ENCODE data around the gene SRRM4.

Gene SRRM4, protein sequence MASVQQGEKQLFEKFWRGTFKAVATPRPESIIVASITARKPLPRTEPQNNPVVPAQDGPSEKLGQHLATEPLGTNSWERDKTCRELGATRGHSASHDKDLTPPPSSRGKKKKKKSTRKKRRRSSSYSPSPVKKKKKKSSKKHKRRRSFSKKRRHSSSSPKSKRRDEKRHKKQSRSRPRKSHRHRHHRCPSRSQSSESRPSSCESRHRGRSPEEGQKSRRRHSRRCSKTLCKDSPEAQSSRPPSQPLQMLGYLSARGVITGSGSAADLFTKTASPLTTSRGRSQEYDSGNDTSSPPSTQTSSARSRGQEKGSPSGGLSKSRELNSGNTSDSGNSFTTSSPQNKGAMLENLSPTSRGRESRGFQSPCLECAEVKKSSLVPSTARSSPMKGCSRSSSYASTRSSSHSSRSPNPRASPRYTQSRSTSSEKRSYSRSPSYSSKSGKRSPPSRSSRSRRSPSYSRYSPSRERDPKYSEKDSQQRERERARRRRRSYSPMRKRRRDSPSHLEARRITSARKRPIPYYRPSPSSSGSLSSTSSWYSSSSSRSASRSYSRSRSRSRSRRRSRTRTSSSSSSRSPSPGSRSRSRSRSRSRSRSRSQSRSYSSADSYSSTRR

DNA sequence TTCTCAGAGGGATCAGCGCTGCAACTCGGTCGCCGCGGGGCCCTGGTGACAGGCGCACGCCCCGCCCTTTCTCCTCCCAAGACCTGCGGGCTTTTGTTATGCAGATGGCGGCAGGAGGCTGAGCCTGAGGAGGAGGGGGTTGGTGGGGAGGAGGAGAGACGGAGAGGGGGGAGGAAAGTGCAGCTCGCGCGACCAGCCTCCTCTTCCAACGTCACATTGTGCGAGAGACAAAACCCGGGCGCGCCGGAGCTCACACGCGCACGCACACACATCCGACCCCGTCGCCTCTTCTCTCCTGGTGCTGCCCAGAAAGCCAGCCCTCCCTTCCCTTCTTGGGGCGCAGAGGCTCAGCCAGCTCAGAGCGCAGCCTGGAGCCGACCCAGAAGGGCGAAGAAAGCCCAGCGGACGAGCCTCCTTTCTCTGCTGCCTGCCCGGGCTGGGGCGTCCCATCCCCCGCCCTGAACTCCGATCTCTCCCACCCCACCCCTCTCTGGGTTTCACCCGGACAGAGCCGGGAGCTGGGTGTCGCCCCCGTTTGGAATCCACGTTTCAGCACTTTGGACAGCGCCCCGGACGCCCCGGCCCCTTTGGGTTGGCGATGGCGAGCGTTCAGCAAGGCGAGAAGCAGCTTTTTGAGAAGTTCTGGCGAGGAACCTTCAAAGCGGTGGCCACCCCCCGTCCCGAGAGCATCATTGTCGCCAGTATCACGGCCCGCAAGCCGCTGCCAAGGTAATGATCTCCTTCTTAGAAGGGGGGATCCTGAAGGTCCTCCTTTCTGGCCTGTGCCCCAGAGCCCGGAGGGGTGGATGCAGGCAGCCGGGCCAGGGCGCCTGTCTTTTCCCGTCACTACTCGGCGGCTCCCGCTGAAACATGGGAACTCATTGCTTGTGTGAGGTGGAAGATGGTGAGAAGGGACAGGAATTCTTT lies at the start of gene SRRM4:
SRRM4 (plus strand) TSS at position 257 of the 927 bp plus-strand sequence; CDS start at position 599, 342 bp downstream.
- in situ Hi-C loops (cut with HindIII; ENCODE audit: low pct_unique_long_range_greater_than_20kb, low sequenced_read_pairs), result no loop called here
- DNase-seq (ENCODE audit: low read depth in 1 of 2, low spot score in 1 of 2), result peak in 1 of 2 experiments; percentile 39
- TF ChIP-seq JUND (IDR thresholded peaks at IDR 0.05; ENCODE audit: low read depth), result no peak

DNA sequence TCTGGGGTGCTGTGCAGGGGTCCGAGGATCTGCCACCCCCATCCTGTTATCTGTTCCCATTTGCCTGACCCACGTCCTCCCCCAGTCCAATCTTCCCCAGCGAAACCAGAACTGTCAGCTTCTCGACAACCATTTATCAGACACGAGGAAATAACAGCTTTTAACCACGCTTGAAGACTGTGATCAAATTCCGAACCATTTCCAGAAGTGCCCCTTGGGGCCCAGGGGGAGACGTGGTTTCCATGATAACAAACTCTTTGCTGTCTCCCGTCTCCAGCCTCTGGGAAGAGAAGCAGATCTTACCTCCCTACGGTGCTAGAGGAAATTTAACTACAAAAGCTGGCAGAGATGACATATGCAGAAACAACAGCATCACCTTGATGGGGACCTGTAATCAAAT lies 35.1 kb upstream of the SRRM4 start:
- no peak for TF ChIP-seq JUND (IDR thresholded peaks at IDR 0.05; ENCODE audit: low read depth)
- in situ Hi-C loops (cut with HindIII; ENCODE audit: low pct_unique_long_range_greater_than_20kb, low sequenced_read_pairs), result no loop called here
- no peak for DNase-seq (ENCODE audit: low read depth in 1 of 2, low spot score in 1 of 2)

DNA sequence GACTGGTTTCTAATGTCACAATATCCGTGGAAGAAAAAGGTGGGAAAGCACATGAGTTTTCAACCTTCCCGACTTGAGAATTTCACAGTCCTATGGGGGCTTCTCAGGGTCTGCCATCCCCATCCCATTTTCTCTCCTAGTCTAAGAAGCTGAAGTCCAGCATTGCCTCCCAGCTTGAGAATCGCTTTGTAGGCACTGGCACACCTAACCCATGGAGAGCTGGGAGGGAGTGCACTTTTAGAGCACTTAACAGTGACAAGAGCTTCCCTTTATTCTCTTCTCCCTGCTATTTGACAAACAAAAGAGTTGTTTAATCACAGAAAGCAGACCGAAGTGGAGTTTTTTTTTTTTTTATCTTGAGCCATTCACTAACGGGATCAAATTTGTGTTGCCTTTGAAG lies 22.8 kb upstream of the SRRM4 start:
- no peak for DNase-seq (ENCODE audit: low read depth in 1 of 2, low spot score in 1 of 2)
- in situ Hi-C loops (cut with HindIII; ENCODE audit: low pct_unique_long_range_greater_than_20kb, low sequenced_read_pairs), result no loop called here

DNA sequence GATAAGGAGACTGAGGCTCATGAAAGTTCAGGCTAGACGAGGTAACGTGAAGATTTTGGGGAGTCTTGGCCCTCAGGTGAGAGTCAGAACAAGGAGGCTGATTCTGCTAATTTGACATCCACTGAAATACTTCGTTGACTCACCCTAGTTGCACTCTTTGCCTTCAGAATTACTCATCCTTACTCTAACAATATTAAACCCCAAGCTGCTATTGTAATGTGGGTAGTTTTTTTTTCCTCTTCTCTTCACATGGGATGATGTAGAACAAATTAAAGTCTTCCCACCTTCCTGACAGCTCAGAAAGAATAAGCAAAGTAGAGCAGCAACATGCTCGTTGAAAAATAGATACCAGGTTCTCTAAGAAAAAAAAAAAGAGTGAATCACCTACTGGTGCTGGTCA lies 22.0 kb upstream of the SRRM4 start:
- in situ Hi-C loops (cut with HindIII; ENCODE audit: low pct_unique_long_range_greater_than_20kb, low sequenced_read_pairs), result no loop called here
- no peak for DNase-seq (ENCODE audit: low read depth in 1 of 2, low spot score in 1 of 2)
- no peak for TF ChIP-seq JUND (IDR thresholded peaks at IDR 0.05; ENCODE audit: low read depth)

More for the DNA sequence above, 22.8 kb upstream of the SRRM4 start:
- TF ChIP-seq JUND (IDR thresholded peaks at IDR 0.05; ENCODE audit: low read depth), result no peak

DNA sequence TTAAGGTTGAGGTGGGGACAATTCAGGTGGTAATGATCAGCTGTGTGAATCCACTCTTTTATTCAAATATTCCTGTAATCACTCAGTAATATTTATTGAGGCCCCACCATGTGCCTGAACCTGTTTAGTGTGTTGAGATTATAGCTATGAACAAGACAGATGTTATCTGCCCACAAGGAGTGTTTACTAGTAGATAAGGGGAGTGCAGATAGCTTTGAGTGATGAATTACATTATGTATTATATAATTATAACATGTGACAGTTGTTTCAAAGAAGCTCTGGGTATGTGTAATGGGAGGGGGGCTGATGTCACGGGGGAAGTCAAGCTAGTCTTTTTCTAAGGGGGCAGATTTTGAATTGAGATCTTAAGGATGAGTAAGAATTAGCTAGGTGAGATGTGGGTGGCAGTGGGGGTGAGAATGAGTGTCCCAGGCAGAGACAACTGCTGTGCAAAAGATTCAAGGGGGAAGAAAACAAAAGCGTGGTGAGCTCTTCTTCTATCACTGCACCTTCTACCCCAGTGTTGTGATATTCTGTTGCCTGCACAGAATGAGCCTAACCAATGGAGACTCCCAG lies 21.3 kb upstream of the SRRM4 start:
- no peak for DNase-seq (ENCODE audit: low read depth in 1 of 2, low spot score in 1 of 2)
- no peak for TF ChIP-seq JUND (IDR thresholded peaks at IDR 0.05; ENCODE audit: low read depth)

DNA sequence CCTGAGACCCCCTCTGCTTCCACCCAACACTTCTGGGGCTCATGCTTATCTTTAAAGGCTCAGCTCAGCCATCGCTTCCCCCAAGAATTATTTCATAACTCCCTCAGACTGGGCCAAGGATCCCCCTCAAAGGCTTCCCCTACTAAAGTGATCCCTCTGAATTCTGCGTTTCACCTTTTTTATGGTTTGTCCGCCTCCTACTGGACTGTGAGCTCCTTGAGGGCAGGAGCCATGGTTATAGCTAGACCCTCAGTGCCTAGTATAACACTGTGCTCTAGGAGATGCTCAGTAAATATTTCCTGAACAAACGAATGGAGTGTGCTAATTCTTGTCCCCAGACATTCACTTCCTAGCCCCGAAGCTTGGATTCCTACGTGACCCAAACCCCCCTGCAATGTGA lies 20.5 kb upstream of the SRRM4 start:
- DNase-seq (ENCODE audit: low read depth in 1 of 2, low spot score in 1 of 2), result no peak
- in situ Hi-C loops (cut with HindIII; ENCODE audit: low pct_unique_long_range_greater_than_20kb, low sequenced_read_pairs), result no loop called here
- no peak for TF ChIP-seq JUND (IDR thresholded peaks at IDR 0.05; ENCODE audit: low read depth)

More for the DNA sequence above, 21.3 kb upstream of the SRRM4 start:
- in situ Hi-C loops (cut with HindIII; ENCODE audit: low pct_unique_long_range_greater_than_20kb, low sequenced_read_pairs), result no loop called here

DNA sequence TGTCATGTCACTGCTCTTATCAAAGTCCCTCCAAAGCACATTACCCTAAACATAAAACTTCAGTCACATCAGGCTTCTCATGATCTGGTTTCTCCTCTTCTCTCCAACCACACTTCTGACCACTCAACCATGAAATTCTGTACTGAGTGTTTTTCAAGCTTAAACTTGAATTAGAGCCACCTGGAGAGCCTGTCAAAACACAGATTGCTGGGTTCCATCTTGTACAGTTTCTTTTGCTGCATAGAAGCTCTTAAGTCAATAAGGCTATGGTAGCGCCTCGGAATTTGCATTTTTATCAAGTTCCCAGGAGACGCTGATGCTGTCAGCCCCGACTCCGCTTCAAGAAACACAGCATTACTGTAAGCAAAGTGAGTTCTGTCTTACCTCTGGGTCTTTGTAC lies 16.4 kb upstream of the SRRM4 start:
- no peak for DNase-seq (ENCODE audit: low read depth in 1 of 2, low spot score in 1 of 2)
- in situ Hi-C loops (cut with HindIII; ENCODE audit: low pct_unique_long_range_greater_than_20kb, low sequenced_read_pairs), result no loop called here
- no peak for TF ChIP-seq JUND (IDR thresholded peaks at IDR 0.05; ENCODE audit: low read depth)

DNA sequence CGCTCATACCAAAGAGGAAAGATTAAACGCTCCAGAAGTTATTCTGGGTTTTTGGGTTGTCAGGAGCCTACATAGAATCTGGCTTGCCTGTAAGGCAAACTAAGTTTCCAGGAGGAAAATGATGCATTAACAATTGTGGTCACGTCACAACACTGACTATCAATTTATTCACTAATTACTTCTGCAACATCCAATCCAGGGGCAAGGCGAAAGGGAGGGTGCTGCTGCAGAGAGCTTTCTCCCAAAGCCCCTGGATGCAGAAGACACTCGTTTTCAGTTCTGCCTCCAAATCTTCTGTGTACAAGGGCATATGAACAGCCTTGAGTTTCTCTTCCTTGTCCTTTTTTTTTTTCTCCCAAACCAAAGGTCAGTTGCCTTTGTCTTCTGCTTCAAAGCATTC lies 10.5 kb upstream of the SRRM4 start:
- in situ Hi-C loops (cut with HindIII; ENCODE audit: low pct_unique_long_range_greater_than_20kb, low sequenced_read_pairs), result no loop called here
- no peak for DNase-seq (ENCODE audit: low read depth in 1 of 2, low spot score in 1 of 2)
- no peak for TF ChIP-seq JUND (IDR thresholded peaks at IDR 0.05; ENCODE audit: low read depth)

DNA sequence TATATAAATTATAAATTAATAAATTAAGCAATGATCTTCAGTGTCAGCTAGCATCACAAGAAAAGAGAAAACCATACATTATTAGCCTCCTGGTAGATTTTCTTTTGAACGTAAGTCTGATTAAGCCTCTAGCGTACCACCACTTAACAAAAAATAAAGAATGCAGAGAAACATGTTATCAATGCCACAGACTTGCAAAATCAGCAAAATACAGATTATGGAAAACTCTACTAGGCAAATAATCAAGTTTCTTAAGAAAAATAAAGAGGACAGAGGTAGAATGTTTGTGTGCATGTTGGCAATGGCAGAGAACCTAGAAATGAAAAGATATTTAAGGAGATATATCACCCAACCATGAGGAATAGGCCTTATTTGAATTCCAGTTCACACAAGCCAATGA lies 8.4 kb upstream of the SRRM4 start:
- no peak for TF ChIP-seq JUND (IDR thresholded peaks at IDR 0.05; ENCODE audit: low read depth)
- in situ Hi-C loops (cut with HindIII; ENCODE audit: low pct_unique_long_range_greater_than_20kb, low sequenced_read_pairs), result no loop called here
- DNase-seq (ENCODE audit: low read depth in 1 of 2, low spot score in 1 of 2), result no peak

DNA sequence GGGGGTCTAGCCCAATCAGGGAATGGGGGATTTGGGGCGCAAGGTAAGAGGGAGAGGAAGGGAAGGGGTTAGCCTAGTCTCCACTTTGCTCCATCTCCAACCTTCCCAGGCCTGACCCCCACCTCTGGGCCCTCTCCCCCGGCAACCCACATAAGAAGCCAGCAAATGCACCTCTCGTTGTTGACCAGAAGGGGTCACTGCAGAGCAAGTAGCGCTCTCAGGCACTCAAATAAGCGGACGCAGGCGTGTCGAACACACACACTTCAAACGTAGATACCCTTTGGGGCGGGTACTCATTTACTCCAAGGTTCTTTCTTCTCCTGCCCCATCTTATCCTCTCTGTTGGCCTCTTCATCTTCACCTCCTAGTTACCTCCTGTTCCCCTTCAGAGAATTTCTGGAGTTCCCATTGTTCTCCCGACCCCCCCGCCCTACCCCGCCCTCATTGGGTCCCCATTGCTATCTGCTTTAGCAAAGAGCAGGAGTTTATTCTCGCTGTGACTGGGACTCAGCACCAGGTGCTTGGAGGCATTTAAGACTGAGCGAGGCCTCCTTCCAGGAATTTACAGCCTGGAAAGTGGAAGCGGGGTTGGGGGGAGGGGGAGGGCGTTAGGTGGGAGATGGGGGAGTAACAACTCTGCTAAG lies 1.5 kb upstream of the SRRM4 start:
- no peak for TF ChIP-seq JUND (IDR thresholded peaks at IDR 0.05; ENCODE audit: low read depth)
- peak; percentile 69 to 71 for DNase-seq (ENCODE audit: low read depth in 1 of 2, low spot score in 1 of 2)
- in situ Hi-C loops (cut with HindIII; ENCODE audit: low pct_unique_long_range_greater_than_20kb, low sequenced_read_pairs), result no loop called here

DNA sequence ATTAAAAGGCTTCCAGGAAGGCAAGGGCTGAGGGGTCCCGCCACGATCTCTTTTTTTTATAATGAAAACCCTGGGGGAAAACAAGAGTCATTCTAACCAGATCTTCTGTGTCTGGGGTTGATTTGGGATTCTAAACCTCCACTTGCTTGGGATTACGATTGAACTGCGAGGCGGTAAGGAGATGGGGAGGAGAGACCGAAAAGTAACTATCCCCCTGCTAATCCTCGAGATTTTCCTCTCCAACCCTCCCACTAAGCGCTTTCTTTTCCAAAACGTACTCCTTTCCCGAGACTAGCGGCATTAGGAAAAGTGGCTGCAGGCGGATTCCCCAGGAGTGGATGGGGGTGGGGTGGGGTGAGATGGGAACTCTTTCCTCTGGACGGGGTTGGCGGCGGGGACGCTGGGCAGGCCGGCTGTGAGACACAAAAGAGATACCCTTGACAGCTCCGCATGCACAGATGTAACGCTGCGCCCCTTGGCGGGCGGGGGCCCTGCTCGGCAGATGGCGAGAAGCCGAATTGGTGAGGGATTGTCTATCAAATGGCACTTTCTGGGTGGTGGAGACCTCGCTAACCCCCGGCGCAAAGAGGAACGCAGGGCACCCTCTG lies 830 bp upstream of the SRRM4 start:
- no peak for TF ChIP-seq JUND (IDR thresholded peaks at IDR 0.05; ENCODE audit: low read depth)
- in situ Hi-C loops (cut with HindIII; ENCODE audit: low pct_unique_long_range_greater_than_20kb, low sequenced_read_pairs), result no loop called here
- DNase-seq (ENCODE audit: low read depth in 1 of 2, low spot score in 1 of 2), result no peak

All from T47D (cell line).